IgD-negative memory B cell (primary cell): Measurements from ENCODE around the gene SUOX. TPM values are rescaled to one million over a fixed set of nuclear protein-coding genes. Genes with fewer than 3 reads are reported as not detected.

Experiments
- H3K27ac Mint-ChIP-seq, 3 donors: one replicate each; pipeline ENCODE4 v1.8.0; 2020 to 2022; ENCODE audit warnings: mild to moderate bottlenecking in 3 of 3, mixed read lengths in 3 of 3, moderate library complexity in 1 of 3
- H3K27me3 Mint-ChIP-seq: one replicate; pipeline ENCODE4 v1.8.0; 2021; ENCODE audit warnings: mixed read lengths
- H3K36me3 Mint-ChIP-seq: one replicate; pipeline ENCODE4 v1.8.0; 2020; ENCODE audit warnings: mild to moderate bottlenecking, mixed read lengths
- H3K4me1 Mint-ChIP-seq, 3 donors: one replicate each; pipeline ENCODE4 v1.8.0; 2020 to 2022; ENCODE audit warnings: mixed read lengths in 3 of 3, mild to moderate bottlenecking in 1 of 3
- H3K4me3 Mint-ChIP-seq, 4 donors: one replicate each; pipeline ENCODE4 v1.8.0; 2020 to 2022; ENCODE audit warnings: mild to moderate bottlenecking in 4 of 4, mixed read lengths in 4 of 4, moderate library complexity in 3 of 4
- H3K9me3 Mint-ChIP-seq, 3 donors: one replicate each; pipeline ENCODE4 v1.8.0; 2020 to 2021; ENCODE audit warnings: mixed read lengths in 3 of 3, mild to moderate bottlenecking in 1 of 3
- polyA plus RNA-seq: library from polyadenylated mRNA; unstranded; fragments of 300-500 nt; fragmentation: Illumina TruSeq; gene quantifications from one replicate; pipeline ENCODE4 v1.2.3, GENCODE V29; 2021

The SUOX gene
- polyA plus RNA-seq, 1 donor from 2014 or later, result 1.3 TPM

GRCh38 chr12:56053407-56053893, 56.4 kb downstream of the SUOX start:
- no peaks in the 10 kb centered on the region for H3K27me3 Mint-ChIP-seq
- peaks cover 3% of the 10 kb centered on the region for H3K36me3 Mint-ChIP-seq

More at GRCh38 chr12:56053407-56053893, 56.4 kb downstream of the SUOX start:
- Mint-ChIP-seq H3K4me1 (no peaks in the 10 kb centered on the region), H3K4me3 (no peak overlapping the region), H3K9me3 (no peaks in the 10 kb centered on the region), H3K27ac (no peak overlapping the region)

Other genes with a start within 250 kb of the SUOX start
- 94.2 TPM for gene SARNP, start 179.6 kb upstream of the SUOX start, polyA plus RNA-seq
- 97.5 TPM for gene ORMDL2, start 179.2 kb upstream of the SUOX start, polyA plus RNA-seq
- gene DNAJC14, start 167.7 kb upstream of the SUOX start, polyA plus RNA-seq, result 35.9 TPM
- not detected for gene MMP19, start 154.3 kb upstream of the SUOX start, polyA plus RNA-seq
- 76.5 TPM for gene PYM1, start 69.4 kb upstream of the SUOX start, polyA plus RNA-seq
- 114 TPM for gene DGKA, start 66.1 kb upstream of the SUOX start, polyA plus RNA-seq
- 1.1 TPM for gene PMEL, start 31.2 kb upstream of the SUOX start, polyA plus RNA-seq
- gene CDK2, start 30.4 kb upstream of the SUOX start, polyA plus RNA-seq, result 8.9 TPM
- gene RAB5B, start 23.2 kb upstream of the SUOX start, polyA plus RNA-seq, result 54.7 TPM
- 0.35 TPM for gene IKZF4, start 23.8 kb downstream of the SUOX start, polyA plus RNA-seq
- gene RPS26, start 44.6 kb downstream of the SUOX start, polyA plus RNA-seq, result 1,297 TPM
- 0.83 TPM for gene ERBB3, start 82.9 kb downstream of the SUOX start, polyA plus RNA-seq
- 112 TPM for gene PA2G4, start 107.3 kb downstream of the SUOX start, polyA plus RNA-seq
- gene RPL41, start 119.4 kb downstream of the SUOX start, polyA plus RNA-seq, result 8,874 TPM
- 2.9 TPM for gene ZC3H10, start 121.0 kb downstream of the SUOX start, polyA plus RNA-seq
- gene ESYT1, start 131.0 kb downstream of the SUOX start, polyA plus RNA-seq, result 156 TPM
- gene MYL6B, start 155.3 kb downstream of the SUOX start, polyA plus RNA-seq, result 25.2 TPM
- gene MYL6, start 161.1 kb downstream of the SUOX start, polyA plus RNA-seq, result 1,656 TPM
- gene SMARCC2, start 192.2 kb downstream of the SUOX start, polyA plus RNA-seq, result 81.9 TPM
- 104 TPM for gene RNF41, start 224.6 kb downstream of the SUOX start, polyA plus RNA-seq
- 6.5 TPM for gene NABP2, start 227.1 kb downstream of the SUOX start, polyA plus RNA-seq
- gene SLC39A5, start 232.8 kb downstream of the SUOX start, polyA plus RNA-seq, result not detected